DND-41 (cell line): ENCODE data around the gene ADD1.

Experiments
- ATAC-seq: fragments of 200-7000 bp; cut with Tn5 transposase; 3 replicates; pipeline ENCODE4 v1.9.1; 2021; ENCODE audit warnings: low read depth; ENCODE audit not compliant: insufficient read depth
- DNase-seq: peaks from one replicate; pipeline ENCODE4 v3.0.0-alpha.2; 2020
- H2AFZ ChIP-seq: 2 replicates; pipeline ENCODE4 v1.6.0; 2012; ENCODE audit warnings: low read depth, low read length
- H3K27ac ChIP-seq: 2 replicates; pipeline ENCODE4 v1.5.1; 2012; ENCODE audit warnings: low read length, inconsistent platforms
- H3K27me3 ChIP-seq: fragments of 200-600 bp; sonication (generic); 2 replicates; pipeline ENCODE4 v1.6.0; 2012; ENCODE audit warnings: low read length, mild to moderate bottlenecking, inconsistent platforms; ENCODE audit not compliant: insufficient read depth, poor library complexity
- H3K36me3 ChIP-seq: 2 replicates; pipeline ENCODE4 v1.5.1; 2012; ENCODE audit warnings: low read length, inconsistent platforms; ENCODE audit not compliant: insufficient read depth
- H3K4me1 ChIP-seq: 2 replicates; pipeline ENCODE4 v1.5.1; 2012; ENCODE audit warnings: mild to moderate bottlenecking, low read length; ENCODE audit not compliant: insufficient read depth
- H3K4me2 ChIP-seq: 2 replicates; pipeline ENCODE4 v1.6.0; 2012; ENCODE audit warnings: mild to moderate bottlenecking, moderate library complexity, low read length, inconsistent platforms; ENCODE audit not compliant: insufficient read depth
- H3K4me3 ChIP-seq, 2 experiments: fragments of 200-600 bp in 1 of 2; shearing (Covaris generic) in 1 of 2; 2 replicates each; pipeline ENCODE4 v1.5.1; 2012 to 2016; ENCODE audit warnings: inconsistent platforms in 2 of 2, low read length in 2 of 2, mild to moderate bottlenecking in 2 of 2, low read depth in 1 of 2, moderate library complexity in 1 of 2
- H3K79me2 ChIP-seq: 2 replicates; pipeline ENCODE4 v1.6.0; 2012; ENCODE audit warnings: low read length, inconsistent platforms; ENCODE audit not compliant: insufficient read depth
- H3K9ac ChIP-seq: 2 replicates; pipeline ENCODE4 v1.6.0; 2012; ENCODE audit warnings: low read depth, mild to moderate bottlenecking, inconsistent platforms, low read length, moderate library complexity
- H3K9me3 ChIP-seq: 2 replicates; pipeline ENCODE4 v1.5.1; 2012; ENCODE audit warnings: low read length, moderate library complexity, mild to moderate bottlenecking, inconsistent platforms; ENCODE audit not compliant: insufficient read depth, severe bottlenecking
- H4K20me1 ChIP-seq: 2 replicates; pipeline ENCODE4 v1.6.0; 2012; ENCODE audit warnings: low read length; ENCODE audit not compliant: insufficient read depth
- CTCF ChIP-seq: IDR thresholded peaks from 2 replicates; pipeline ENCODE4 v1.5.1; 2012; ENCODE audit warnings: borderline replicate concordance, low read length, moderate library complexity, mild to moderate bottlenecking; ENCODE audit not compliant: poor library complexity, severe bottlenecking; ENCODE audit errors: extremely low read depth
- EZH2 ChIP-seq: IDR thresholded peaks from 3 replicates; pipeline ENCODE4 v1.6.1; 2012; ENCODE audit warnings: borderline replicate concordance, low read depth, mild to moderate bottlenecking, moderate library complexity, low read length, inconsistent platforms; ENCODE audit not compliant: severe bottlenecking

Gene ADD1

GRCh38 chr4:2818351-2818939 is 25.2 kb upstream of the ADD1 start:
- H3K27ac ChIP-seq: no peak overlapping the region
- H2AFZ ChIP-seq: no peak overlapping the region
- TF ChIP-seq CTCF (no peak), EZH2 (no peak)
- ATAC-seq (no peak), DNase-seq (no peak)
- H3K4me1 ChIP-seq: no peaks in the 10 kb centered on the region
- no peaks in the 10 kb centered on the region for H4K20me1 ChIP-seq
- H3K79me2 ChIP-seq: no peaks in the 10 kb centered on the region
- H3K27me3 ChIP-seq: no peaks in the 10 kb centered on the region
- H3K4me3 ChIP-seq: no peak overlapping the region
- no peak overlapping the region for H3K9ac ChIP-seq
- no peaks in the 10 kb centered on the region for H3K9me3 ChIP-seq
- H3K4me2 ChIP-seq: no peak overlapping the region
- H3K36me3 ChIP-seq: no peaks in the 10 kb centered on the region

- Histone ChIP-seq H3K4me3 (no peak overlapping the region), H3K9me3 (no peaks in the 10 kb centered on the region), H3K4me1 (no peaks in the 10 kb centered on the region), H3K79me2 (no peaks in the 10 kb centered on the region), H3K36me3 (no peaks in the 10 kb centered on the region), H4K20me1 (no peaks in the 10 kb centered on the region; the same call in 1 of the 2 replicates), H2AFZ (no peak overlapping the region), H3K27me3 (no peaks in the 10 kb centered on the region), H3K27ac (no peak overlapping the region), H3K4me2 (no peak overlapping the region), H3K9ac (no peak overlapping the region)
- TF ChIP-seq EZH2 (no peak), CTCF (no peak)
- no peak; the same call in 2 of the 3 replicates for ATAC-seq
- no peak for DNase-seq
These were observed 24.1 kb upstream of the ADD1 start for GRCh38 chr4:2819244-2820215.

GRCh38 chr4:2820216-2820982 is 23.2 kb upstream of the ADD1 start:
- H3K79me2 ChIP-seq: no peaks in the 10 kb centered on the region
- ATAC-seq (no peak), DNase-seq (no peak)
- H3K36me3 ChIP-seq: no peaks in the 10 kb centered on the region
- TF ChIP-seq CTCF: no peak
- no peak for TF ChIP-seq EZH2
- no peak overlapping the region for H2AFZ ChIP-seq
- no peaks in the 10 kb centered on the region; the same call in 1 of the 2 replicates for H4K20me1 ChIP-seq
- no peak overlapping the region for H3K27ac ChIP-seq
- no peak overlapping the region for H3K4me2 ChIP-seq
- no peaks in the 10 kb centered on the region for H3K9me3 ChIP-seq
- no peak overlapping the region for H3K4me3 ChIP-seq
- no peaks in the 10 kb centered on the region for H3K27me3 ChIP-seq
- H3K9ac ChIP-seq: no peak overlapping the region
- no peaks in the 10 kb centered on the region for H3K4me1 ChIP-seq
